HEK293 (cell line): ENCODE measurements around the gene SNN.

Experiments used
- CTCF ChIA-PET: fragments of 350-600 bp; formaldehyde crosslinking; extraction: SDS; loops from one replicate; lab custom pipeline; 2021; ENCODE audit warnings: antibody characterized with exemption; lab: Yijun Ruan, JAX
- POLR2A ChIA-PET: fragments of 300-600 bp; formaldehyde crosslinking; extraction: SDS; loops from one replicate; lab custom pipeline; 2020; ENCODE audit warnings: antibody characterized with exemption, inconsistent platforms; lab: Yijun Ruan, JAX
- H3K27ac ChIP-seq: fragments of 200-500 bp; sonication (Bioruptor generic); 2 replicates; pipeline ENCODE4 v1.5.1; 2014; ENCODE audit warnings: low read depth, low read length, control low read depth, inconsistent platforms; ENCODE audit errors: extremely low read depth
- H3K36me3 ChIP-seq, 2 experiments: fragments of 200-500 bp in 1 of 2; sonication (Bioruptor generic) in 1 of 2; 1 replicate in 1 of 2; 2 replicates in 1 of 2; pipeline ENCODE4 v1.5.1; 2014 to 2017; ENCODE audit warnings: inconsistent platforms in 2 of 2, low read length in 2 of 2; ENCODE audit not compliant: control insufficient read depth in 2 of 2, insufficient read depth in 1 of 2
- H3K4me1 ChIP-seq: fragments of 200-500 bp; sonication (Bioruptor generic); 2 replicates; pipeline ENCODE4 v1.5.1; 2014; ENCODE audit warnings: mild to moderate bottlenecking, low read length, inconsistent platforms; ENCODE audit not compliant: control insufficient read depth, insufficient read depth
- H3K4me3 ChIP-seq: 2 replicates; pipeline ENCODE4 v1.5.1; 2011; ENCODE audit warnings: low read depth, mild to moderate bottlenecking, control low read depth, low read length, moderate library complexity
- H3K9me3 ChIP-seq: fragments of 200-500 bp; sonication (Bioruptor generic); 2 replicates; pipeline ENCODE4 v1.5.1; 2014; ENCODE audit warnings: low read depth, low read length, inconsistent platforms; ENCODE audit not compliant: control insufficient read depth, insufficient read depth
- FEZF1 ChIP-seq: fragments of 450-650 bp; formaldehyde crosslinking; IDR thresholded peaks from 2 replicates; pipeline ENCODE4 v1.5.1; 2016; ENCODE audit warnings: missing biosample characterization, missing genetic modification characterization
- HOXA7 ChIP-seq: sonication (generic); formaldehyde crosslinking; IDR thresholded peaks from 2 replicates; pipeline ENCODE4 v1.8.1; 2022; ENCODE audit warnings: missing genetic modification reagents, borderline replicate concordance
- KLF16 ChIP-seq: fragments of 450-650 bp; formaldehyde crosslinking; IDR thresholded peaks from 2 replicates; pipeline ENCODE4 v1.5.1; 2017; ENCODE audit warnings: missing biosample characterization, missing genetic modification characterization
- KLF17 ChIP-seq: fragments of 450-650 bp; formaldehyde crosslinking; IDR thresholded peaks from 2 replicates; pipeline ENCODE4 v1.5.1; 2016; ENCODE audit warnings: missing biosample characterization, missing genetic modification characterization
- ZBTB17 ChIP-seq: fragments of 450-650 bp; formaldehyde crosslinking; IDR thresholded peaks from 2 replicates; pipeline ENCODE4 v1.5.1; 2016; ENCODE audit warnings: missing biosample characterization, missing genetic modification characterization
- ZBTB26 ChIP-seq: fragments of 450-650 bp; formaldehyde crosslinking; optimal IDR thresholded peaks from 2 replicates; pipeline ENCODE3; 2016; ENCODE audit warnings: missing biosample characterization, mild to moderate bottlenecking, missing genetic modification characterization
- ZBTB44 ChIP-seq: fragments of 450-650 bp; IDR thresholded peaks from 2 replicates; pipeline ENCODE4 v1.5.1; 2018; ENCODE audit warnings: missing biosample characterization, mild to moderate bottlenecking, missing genetic modification characterization
- ZNF10 ChIP-seq: fragments of 450-650 bp; formaldehyde crosslinking; IDR thresholded peaks from 2 replicates; pipeline ENCODE4 v1.5.1; 2017; ENCODE audit warnings: missing biosample characterization, missing genetic modification characterization
- ZNF114 ChIP-seq: fragments of 450-650 bp; formaldehyde crosslinking; IDR thresholded peaks from 2 replicates; pipeline ENCODE4 v1.5.0; 2017; ENCODE audit warnings: missing biosample characterization, missing genetic modification characterization
- ZNF132 ChIP-seq: fragments of 450-650 bp; formaldehyde crosslinking; IDR thresholded peaks from 2 replicates; pipeline ENCODE4 v1.5.1; 2017; ENCODE audit warnings: missing biosample characterization, missing genetic modification characterization, borderline replicate concordance
- ZNF157 ChIP-seq: fragments of 450-650 bp; formaldehyde crosslinking; IDR thresholded peaks from 2 replicates; pipeline ENCODE4 v1.5.1; 2016; ENCODE audit warnings: missing biosample characterization, missing genetic modification characterization
- ZNF184 ChIP-seq: fragments of 450-650 bp; IDR thresholded peaks from 2 replicates; pipeline ENCODE4 v1.5.1; 2018; ENCODE audit warnings: missing biosample characterization, mild to moderate bottlenecking, missing genetic modification characterization
- ZNF423 ChIP-seq: fragments of 450-650 bp; formaldehyde crosslinking; IDR thresholded peaks from 2 replicates; pipeline ENCODE4 v1.5.1; 2016; ENCODE audit warnings: missing biosample characterization, missing genetic modification characterization
- ZNF488 ChIP-seq: fragments of 450-650 bp; formaldehyde crosslinking; IDR thresholded peaks from 2 replicates; pipeline ENCODE4 v1.5.1; 2016; ENCODE audit warnings: missing biosample characterization, missing genetic modification characterization
- ZNF530 ChIP-seq: fragments of 450-650 bp; formaldehyde crosslinking; IDR thresholded peaks from 2 replicates; pipeline ENCODE4 v1.5.1; 2016; ENCODE audit warnings: low read depth, missing biosample characterization, missing genetic modification characterization
- ZNF561 ChIP-seq: fragments of 450-650 bp; IDR thresholded peaks from 2 replicates; pipeline ENCODE4 v1.5.1; 2018; ENCODE audit warnings: missing biosample characterization, missing genetic modification characterization, borderline replicate concordance
- ZNF610 ChIP-seq: fragments of 450-650 bp; formaldehyde crosslinking; IDR thresholded peaks from 2 replicates; pipeline ENCODE4 v1.5.1; 2016; ENCODE audit warnings: missing biosample characterization, missing genetic modification characterization, borderline replicate concordance
- ZNF624 ChIP-seq: fragments of 450-650 bp; formaldehyde crosslinking; IDR thresholded peaks from 2 replicates; pipeline ENCODE4 v1.5.1; 2017; ENCODE audit warnings: missing biosample characterization, missing genetic modification characterization
- ZNF639 ChIP-seq: fragments of 450-650 bp; formaldehyde crosslinking; IDR thresholded peaks from 2 replicates; pipeline ENCODE4 v1.5.1; 2016; ENCODE audit warnings: missing biosample characterization, missing genetic modification characterization
- ZNF670 ChIP-seq: fragments of 450-650 bp; formaldehyde crosslinking; IDR thresholded peaks from 2 replicates; pipeline ENCODE4 v1.5.1; 2016; ENCODE audit warnings: missing biosample characterization, missing genetic modification characterization, low read depth
- ZNF692 ChIP-seq: fragments of 450-650 bp; formaldehyde crosslinking; IDR thresholded peaks from 2 replicates; pipeline ENCODE4 v1.5.1; 2016; ENCODE audit warnings: missing biosample characterization, missing genetic modification characterization
- ZNF707 ChIP-seq: fragments of 450-650 bp; formaldehyde crosslinking; IDR thresholded peaks from 2 replicates; pipeline ENCODE4 v1.5.1; 2016; ENCODE audit warnings: missing biosample characterization, missing genetic modification characterization
- ZNF777 ChIP-seq: fragments of 450-650 bp; formaldehyde crosslinking; IDR thresholded peaks from 2 replicates; pipeline ENCODE4 v1.5.1; 2017; ENCODE audit warnings: missing biosample characterization, missing genetic modification characterization, borderline replicate concordance
- ZSCAN4 ChIP-seq: fragments of 450-650 bp; formaldehyde crosslinking; IDR thresholded peaks from 2 replicates; pipeline ENCODE4 v1.5.1; 2017; ENCODE audit warnings: missing biosample characterization, missing genetic modification characterization
- TF ChIP-seq, protein P1 (sequence below): fragments of 450-650 bp; formaldehyde crosslinking; IDR thresholded peaks from 2 replicates; pipeline ENCODE4 v1.5.1; 2016; ENCODE audit warnings: missing biosample characterization, missing genetic modification characterization

Gene SNN

DNA sequence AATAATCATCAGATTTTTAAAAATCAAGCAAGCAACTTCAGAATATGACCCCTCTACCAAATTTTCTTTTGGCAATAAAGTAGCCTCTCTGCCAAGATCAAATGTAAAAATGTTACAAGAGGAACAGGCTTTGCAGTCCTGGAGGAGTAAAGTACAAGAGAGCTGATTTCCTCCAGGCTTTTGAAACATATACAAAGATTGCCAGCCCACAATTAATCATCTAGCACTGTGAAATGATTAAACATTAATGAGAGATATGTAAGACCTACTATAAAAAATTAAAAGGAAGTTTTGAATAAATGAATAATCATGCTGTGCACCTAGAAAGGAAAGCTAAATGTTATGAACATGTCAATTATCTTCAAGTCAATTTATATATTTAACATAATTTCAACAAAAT, 48.1 kb downstream of the SNN start:
- Histone ChIP-seq H3K36me3 (peaks cover 30 to 41% of the 10 kb centered on the region in 2 experiments), H3K4me1 (no peaks in the 10 kb centered on the region), H3K27ac (no peak overlapping the region), H3K9me3 (no peaks in the 10 kb centered on the region), H3K4me3 (no peak overlapping the region)
- CTCF ChIA-PET, result interaction anchor here (1.0 to 4.0 kb wide), 3 partner anchors 185 to 320 kb away, joined by 4 to 32 read pairs (median 31); no protein-coding TSS in a partner anchor
- TF ChIP-seq ZNF132 (no peak), ZNF610 (tag by site-specific recombination) (no peak), ZNF624 (tag by site-specific recombination) (no peak), ZNF707 (no peak), ZNF423 (no peak), ZBTB44 (tag by site-specific recombination) (no peak), ZNF561 (tag by site-specific recombination) (no peak)
- TF ChIP-seq, protein P1, sequence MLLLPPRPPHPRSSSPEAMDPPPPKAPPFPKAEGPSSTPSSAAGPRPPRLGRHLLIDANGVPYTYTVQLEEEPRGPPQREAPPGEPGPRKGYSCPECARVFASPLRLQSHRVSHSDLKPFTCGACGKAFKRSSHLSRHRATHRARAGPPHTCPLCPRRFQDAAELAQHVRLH (tag by site-specific recombination), result no peak
- POLR2A ChIA-PET, result no interaction called here

DNA sequence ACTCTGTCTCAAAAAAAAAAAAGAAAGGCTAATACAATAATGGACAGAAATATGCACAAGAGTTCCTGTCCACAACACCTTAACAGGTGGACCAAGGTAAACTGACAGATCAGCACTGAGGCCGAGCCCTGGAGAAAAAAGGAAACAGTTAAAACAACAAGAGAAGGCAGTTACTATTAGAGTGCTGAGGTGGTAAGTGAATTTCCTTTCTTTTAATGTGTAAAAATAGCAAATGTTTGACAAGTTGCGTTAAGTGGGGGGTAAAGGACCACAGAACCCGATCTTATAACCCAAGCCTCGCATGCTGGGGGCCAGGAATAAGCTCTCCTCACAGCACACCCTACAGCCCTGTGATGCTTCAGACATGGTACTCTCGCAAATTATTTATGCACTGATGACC, 49.6 kb downstream of the SNN start:
- Histone ChIP-seq H3K27ac (no peak overlapping the region), H3K4me1 (no peaks in the 10 kb centered on the region), H3K9me3 (no peaks in the 10 kb centered on the region), H3K36me3 (peaks cover 30 to 50% of the 10 kb centered on the region in 2 experiments), H3K4me3 (no peak overlapping the region)
- no peak for TF ChIP-seq ZBTB17 (tag by site-specific recombination)
- no peak for TF ChIP-seq KLF16
- TF ChIP-seq ZNF639, result no peak
- TF ChIP-seq ZBTB26 (tag by site-specific recombination), result no peak
- no peak for TF ChIP-seq ZNF184 (tag by site-specific recombination)
- no peak for TF ChIP-seq ZSCAN4 (tag by site-specific recombination)
- TF ChIP-seq ZNF10, result no peak
- no peak for TF ChIP-seq ZNF530 (tag by site-specific recombination)
- TF ChIP-seq ZNF114, result no peak
- no peak for TF ChIP-seq ZNF670 (tag by site-specific recombination)
- no peak for TF ChIP-seq ZNF157 (tag by site-specific recombination)
- no peak for TF ChIP-seq ZNF777 (tag by site-specific recombination)
- no peak for TF ChIP-seq FEZF1
- no peak for TF ChIP-seq ZNF692 (tag by site-specific recombination)
- TF ChIP-seq KLF17 (tag by site-specific recombination), result no peak
- no peak for TF ChIP-seq HOXA7 (CRISPR knock-in tag)
- TF ChIP-seq ZNF488 (tag by site-specific recombination), result no peak
- CTCF ChIA-PET, result interaction anchor here (0.6 kb wide), 2 partner anchors 8 to 338 kb away, joined by 3 to 4 read pairs; no protein-coding TSS in a partner anchor
- POLR2A ChIA-PET, result interaction anchor here (0.7 kb wide), 1 partner anchor 750 kb away, joined by 7 read pairs; no protein-coding TSS in a partner anchor
